NCI-H187 (cell line): ENCODE results near the gene CELF4.

Experiments
- DNase-seq, 2 experiments: peaks; one replicate each; lab custom pipeline; 2025; lab: John Stamatoyannopoulos, UW

CELF4 gene

DNA sequence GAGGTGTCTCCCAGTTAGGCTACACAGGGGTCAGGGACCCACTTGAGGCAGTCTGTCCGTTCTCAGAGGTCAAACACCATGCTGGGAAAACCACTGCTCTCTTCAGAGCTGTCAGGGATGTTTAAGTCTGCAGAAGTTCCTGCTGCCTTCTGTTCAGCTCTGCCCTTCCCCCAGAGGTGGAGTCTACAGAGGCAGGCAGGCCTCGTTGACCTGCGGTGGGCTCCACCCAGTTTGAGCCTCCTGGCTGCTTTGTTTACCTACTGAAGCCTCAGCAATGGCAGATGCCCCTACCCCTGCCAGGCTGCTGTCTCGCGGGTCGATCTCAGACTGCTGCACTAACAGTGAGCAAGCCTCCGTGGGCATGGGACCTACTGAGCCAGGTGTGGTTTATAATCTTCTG, 346.3 kb downstream of the CELF4 start:
- no peak for DNase-seq

DNA sequence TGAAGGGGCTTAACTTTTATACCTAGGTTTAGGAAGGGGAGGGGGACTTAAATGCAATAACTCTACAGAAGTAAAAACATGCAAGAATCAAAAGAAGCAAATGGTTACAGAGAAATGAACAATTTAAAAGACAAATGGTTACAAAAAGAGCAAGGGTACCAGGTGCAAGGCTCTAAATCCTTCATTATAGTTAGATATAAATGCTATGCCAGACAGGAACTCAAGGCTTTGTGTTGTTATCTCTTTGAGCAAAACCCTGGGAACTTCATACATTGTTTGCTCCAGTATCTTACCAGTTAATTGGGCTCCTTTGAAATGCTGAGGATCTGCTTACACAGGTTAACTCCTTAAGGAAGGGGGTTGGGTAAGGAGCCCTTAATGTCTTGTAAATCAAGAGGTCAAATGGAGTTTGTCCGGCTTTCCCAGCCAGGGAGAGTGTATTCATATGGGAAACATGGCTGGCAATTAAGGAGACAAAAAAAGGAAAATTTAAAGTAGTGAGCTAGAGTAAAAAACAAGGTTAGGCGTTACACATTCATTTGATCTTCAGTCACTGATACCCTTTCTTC, 347.5 kb downstream of the CELF4 start:
- DNase-seq: no peak

GRCh38 chr18:37210781-37211180, 354.8 kb downstream of the CELF4 start:
- no peak for DNase-seq

- DNase-seq: no peak
These were observed 358.3 kb downstream of the CELF4 start for GRCh38 chr18:37207343-37207742.

- DNase-seq: no peak
These were observed 365.9 kb downstream of the CELF4 start for GRCh38 chr18:37199741-37200140.
